Loucy (cell line): ENCODE results near the gene DGKB.

Source experiments
- CTCF ChIP-seq: fragments of 200-600 bp; sonication (generic); conservative IDR thresholded peaks from 2 replicates; pipeline ENCODE4 v1.5.1; 2014; ENCODE audit warnings: mild to moderate bottlenecking, antibody characterized with exemption, low read length
- EZH2phosphoT487 ChIP-seq: fragments of 200-600 bp; IDR thresholded peaks from 2 replicates; pipeline ENCODE4 v1.6.1; 2018; ENCODE audit warnings: antibody characterized with exemption, mild to moderate bottlenecking, moderate library complexity, borderline replicate concordance

- no peak for TF ChIP-seq CTCF
- TF ChIP-seq EZH2phosphoT487: no peak
Observed at GRCh38 chr7:14851610-14852009, 50.9 kb downstream of the DGKB start.
